Stimulated activated CD4-positive, alpha-beta T cell treated with anti-CD3 and anti-CD28 coated beads, Interleukin-4, amount 100 ng/mL, for 48 hours (primary cell): ENCODE results near the gene SRM.
"Not testable (repeated sequence)": the region's sequence is repeated elsewhere in the genome, so short reads cannot be mapped to it uniquely, and the experiment has no call there.

Experiments used
- DNase-seq, 2 donors: peaks; one replicate each; pipeline ENCODE4 v3.0.0-alpha.2; 2020; ENCODE audit warnings: low read depth in 2 of 2

The SRM gene

GRCh38 chr1:11059968-11060830 lies at the start of gene SRM:
Gene SRM (minus strand): TSS chr1:11060018. CDS start chr1:11059943, 75 bp downstream.
- peak; percentile 86 to 91 for DNase-seq

- no peak for DNase-seq
Measured at GRCh38 chr1:11109047-11109760, 49.4 kb upstream of the SRM start.

GRCh38 chr1:11107599-11107998 lies 47.8 kb upstream of the SRM start:
- no peak for DNase-seq

GRCh38 chr1:11105586-11105985 lies 45.8 kb upstream of the SRM start:
- DNase-seq = no peak

GRCh38 chr1:11101347-11101746 lies 41.5 kb upstream of the SRM start:
- no peak for DNase-seq

- DNase-seq = not testable (repeated sequence)
Measured at GRCh38 chr1:11100806-11101205, 41.0 kb upstream of the SRM start.

- no peak for DNase-seq
Measured at GRCh38 chr1:11100149-11100493, 40.3 kb upstream of the SRM start.

- DNase-seq = peak; percentile 91 to 94
Measured at GRCh38 chr1:11099310-11100148, 39.7 kb upstream of the SRM start, which contains the start of gene EXOSC10. Gene EXOSC10 (minus strand): TSS chr1:11099869. CDS start chr1:11099831, 38 bp downstream.

- DNase-seq = no peak
Measured at GRCh38 chr1:11098931-11099309, 39.1 kb upstream of the SRM start.

- DNase-seq = not testable (repeated sequence)
Measured at GRCh38 chr1:11083784-11084183, 24.0 kb upstream of the SRM start.

- DNase-seq = no peak
Measured at GRCh38 chr1:11080931-11081330, 21.1 kb upstream of the SRM start.

- DNase-seq = no peak
Measured at GRCh38 chr1:11078631-11079030, 18.8 kb upstream of the SRM start.

- not testable (repeated sequence) for DNase-seq
Measured at GRCh38 chr1:11073398-11073797, 13.6 kb upstream of the SRM start.

GRCh38 chr1:11072216-11072917 lies 12.5 kb upstream of the SRM start:
- DNase-seq = no peak

GRCh38 chr1:11071463-11072215 lies 11.8 kb upstream of the SRM start:
- no peak for DNase-seq

GRCh38 chr1:11070876-11071275 lies 11.1 kb upstream of the SRM start:
- DNase-seq = no peak

- DNase-seq = no peak
Measured at GRCh38 chr1:11068600-11069473, 9.0 kb upstream of the SRM start.

- DNase-seq = no peak
Measured at GRCh38 chr1:11067716-11068599, 8.1 kb upstream of the SRM start.

- DNase-seq = no peak
Measured at GRCh38 chr1:11065796-11066195, 6.0 kb upstream of the SRM start.
